Fibroblast of the conjunctiva (primary cell): ENCODE results near the gene APC.
"Not testable (repeated sequence)": the region's sequence is repeated elsewhere in the genome, so short reads cannot be mapped to it uniquely, and the experiment has no call there.

Source experiments
- DNase-seq: peaks from one replicate; pipeline ENCODE4 v3.0.0-alpha.2; 2010; ENCODE audit warnings: low read depth

Gene APC

GRCh38 chr5:112857866-112858265 lies 120.2 kb downstream of the APC start:
- DNase-seq = no peak

DNA sequence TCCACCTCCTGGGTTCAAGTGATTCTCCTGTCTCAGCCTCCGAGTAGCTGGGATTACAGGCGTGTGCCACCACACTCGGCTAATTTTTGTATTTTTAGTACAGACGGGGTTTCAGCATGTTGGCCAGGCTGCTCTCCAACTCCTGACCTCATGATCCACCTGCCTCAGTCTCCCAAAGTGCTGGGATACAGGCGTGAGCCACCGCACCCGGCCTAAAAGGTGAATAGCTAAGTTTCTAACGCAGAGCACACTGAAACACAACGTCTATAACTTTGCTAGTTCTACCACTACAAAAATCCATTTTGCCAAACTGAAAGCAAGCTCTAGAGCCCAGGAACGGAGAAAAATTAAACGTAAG lies 122.9 kb downstream of the APC start:
- not testable (repeated sequence) for DNase-seq

DNA sequence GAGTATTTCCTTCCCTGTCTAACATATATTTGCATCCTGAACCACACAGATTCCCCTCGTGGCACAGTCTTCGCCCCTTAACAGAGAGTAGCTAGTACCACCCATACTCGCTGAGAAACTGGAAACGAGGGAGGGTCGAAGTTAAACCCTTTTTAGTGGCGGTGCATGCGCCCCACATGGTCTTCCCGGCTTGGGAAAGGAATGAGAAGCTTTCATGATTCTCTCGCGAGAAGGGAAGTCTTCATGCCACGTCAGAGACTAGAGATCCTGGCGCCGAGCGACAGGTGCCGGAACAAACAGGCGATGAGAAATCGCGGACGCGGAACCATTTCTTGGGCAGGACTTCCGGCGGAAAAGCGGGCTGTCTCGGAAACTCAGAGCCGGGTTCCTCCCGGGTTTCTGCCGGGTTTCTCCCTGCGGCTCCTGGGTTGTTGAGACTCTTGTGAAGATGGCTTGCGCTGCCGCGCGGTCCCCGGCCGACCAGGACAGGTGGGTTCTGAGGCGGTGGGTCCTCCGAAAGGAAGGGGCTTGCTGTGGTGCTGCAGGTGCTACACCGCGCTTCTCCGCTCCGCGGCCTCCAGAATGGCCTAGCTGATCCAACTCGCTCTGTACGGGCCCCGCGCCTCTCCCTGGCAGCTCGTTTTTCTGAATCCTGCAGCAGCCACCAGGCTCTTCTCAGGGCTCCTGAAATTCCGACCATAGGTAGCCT lies 123.4 kb downstream of the APC start, which contains the start of gene SRP19:
Gene SRP19 (plus strand): TSS at position 359 of the 709 bp plus-strand sequence. CDS start 90 bp downstream, at position 449.
- DNase-seq = peak; percentile 94

- DNase-seq = no peak
Measured at GRCh38 chr5:112861638-112861985, 123.9 kb downstream of the APC start.

GRCh38 chr5:112862085-112862484 lies 124.4 kb downstream of the APC start:
- DNase-seq = no peak

DNA sequence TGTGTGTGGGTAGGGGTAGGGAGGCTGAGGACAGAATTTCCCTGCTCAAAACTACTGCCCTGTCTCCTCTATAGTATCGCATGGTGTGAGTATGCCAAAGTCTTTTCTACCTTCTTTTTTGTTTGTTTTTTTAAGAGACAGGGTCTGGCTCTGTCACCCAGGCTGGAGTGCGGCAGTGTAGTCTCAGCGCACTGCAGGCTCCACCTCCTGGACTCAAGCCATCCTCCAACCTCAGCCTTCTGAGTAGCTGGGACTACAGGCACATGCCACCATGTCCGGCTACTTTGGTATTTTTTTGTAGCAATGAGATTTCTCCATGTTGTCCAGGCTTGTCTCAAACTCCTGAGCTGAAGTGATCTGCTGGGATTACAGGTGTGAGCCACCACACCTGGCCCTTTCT lies 125.9 kb downstream of the APC start:
- no peak for DNase-seq

- DNase-seq = no peak
Measured at GRCh38 chr5:112865128-112865527, 127.4 kb downstream of the APC start.

DNA sequence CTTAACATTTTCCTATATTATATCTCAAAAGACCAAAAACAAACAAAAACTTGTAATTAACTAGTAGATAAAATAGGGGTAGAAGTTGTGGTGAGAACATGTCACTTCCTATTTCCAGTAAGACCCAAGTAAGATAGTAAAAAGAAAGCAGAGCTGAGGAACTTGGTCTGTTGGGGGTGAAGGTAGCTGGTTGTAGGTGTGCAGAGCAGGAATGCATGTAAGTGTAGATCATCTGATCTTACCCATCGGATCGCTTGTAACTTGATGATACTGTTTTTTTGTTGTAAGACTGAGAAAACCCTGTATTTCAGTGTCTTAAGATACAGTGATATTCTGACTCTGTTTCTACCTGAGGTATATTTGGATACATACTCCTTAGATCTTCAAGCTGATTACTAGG lies 129.1 kb downstream of the APC start:
- no peak for DNase-seq

GRCh38 chr5:112867411-112867810 lies 129.7 kb downstream of the APC start:
- DNase-seq = no peak

DNA sequence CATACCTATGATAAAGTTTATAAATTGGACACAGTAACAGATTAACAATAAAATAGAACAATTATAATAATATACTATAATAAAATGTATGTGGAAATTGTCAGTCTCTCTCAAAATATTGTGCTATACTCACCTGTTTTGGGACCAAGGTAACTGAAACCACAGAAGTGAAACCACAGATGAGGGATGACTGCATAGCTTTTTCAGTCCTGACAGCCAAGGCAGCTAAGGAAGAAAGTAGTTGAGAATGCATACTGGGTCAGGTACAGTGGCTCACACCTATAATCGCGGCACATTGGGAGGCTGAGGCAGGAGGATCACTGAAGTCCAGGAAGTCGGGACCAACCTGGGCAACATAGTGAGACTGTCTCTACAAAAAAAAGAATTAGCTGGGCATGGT lies 132.3 kb downstream of the APC start:
- DNase-seq = no peak

DNA sequence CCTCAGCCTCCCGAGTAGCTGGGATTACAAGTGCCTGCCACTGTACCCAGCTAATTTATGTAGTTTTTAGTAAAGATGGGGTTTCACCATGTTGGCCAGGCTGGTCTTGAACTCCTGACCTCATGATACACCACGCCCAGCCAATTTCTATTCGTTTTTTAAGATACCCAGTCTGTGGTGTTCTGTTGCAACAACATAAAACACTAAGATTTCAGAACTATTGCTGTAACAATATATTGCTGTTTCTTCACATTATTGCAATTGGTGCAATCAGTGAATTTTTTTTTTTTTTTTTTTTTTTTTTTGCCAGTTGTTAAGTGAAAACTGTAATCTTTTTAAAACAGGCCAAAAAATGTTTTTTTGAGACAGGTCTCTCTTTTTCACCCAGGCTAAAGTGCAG lies 133.3 kb downstream of the APC start:
- no peak for DNase-seq

DNA sequence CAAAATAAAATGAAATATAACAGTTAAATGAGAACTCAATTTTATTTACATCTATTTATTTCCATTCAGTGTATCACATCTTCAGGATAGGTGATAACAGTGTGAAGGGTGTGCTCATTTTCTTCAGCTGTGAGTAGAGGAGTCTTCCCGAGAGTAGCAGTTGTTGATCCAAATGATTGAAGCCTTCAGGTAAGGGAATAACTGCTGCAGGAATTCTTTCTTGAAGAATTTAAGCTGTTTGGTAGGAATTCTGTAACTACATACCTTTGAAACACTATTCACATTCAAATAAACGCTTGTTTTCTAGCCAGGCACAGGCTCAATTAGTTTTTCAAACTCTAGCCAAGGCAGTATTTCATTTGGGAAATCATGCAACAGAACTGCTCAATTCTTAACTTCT lies 138.7 kb downstream of the APC start:
- DNase-seq = no peak

GRCh38 chr5:112878101-112878500 lies 140.4 kb downstream of the APC start:
- no peak for DNase-seq

GRCh38 chr5:112878760-112879159 lies 141.1 kb downstream of the APC start:
- no peak for DNase-seq

DNA sequence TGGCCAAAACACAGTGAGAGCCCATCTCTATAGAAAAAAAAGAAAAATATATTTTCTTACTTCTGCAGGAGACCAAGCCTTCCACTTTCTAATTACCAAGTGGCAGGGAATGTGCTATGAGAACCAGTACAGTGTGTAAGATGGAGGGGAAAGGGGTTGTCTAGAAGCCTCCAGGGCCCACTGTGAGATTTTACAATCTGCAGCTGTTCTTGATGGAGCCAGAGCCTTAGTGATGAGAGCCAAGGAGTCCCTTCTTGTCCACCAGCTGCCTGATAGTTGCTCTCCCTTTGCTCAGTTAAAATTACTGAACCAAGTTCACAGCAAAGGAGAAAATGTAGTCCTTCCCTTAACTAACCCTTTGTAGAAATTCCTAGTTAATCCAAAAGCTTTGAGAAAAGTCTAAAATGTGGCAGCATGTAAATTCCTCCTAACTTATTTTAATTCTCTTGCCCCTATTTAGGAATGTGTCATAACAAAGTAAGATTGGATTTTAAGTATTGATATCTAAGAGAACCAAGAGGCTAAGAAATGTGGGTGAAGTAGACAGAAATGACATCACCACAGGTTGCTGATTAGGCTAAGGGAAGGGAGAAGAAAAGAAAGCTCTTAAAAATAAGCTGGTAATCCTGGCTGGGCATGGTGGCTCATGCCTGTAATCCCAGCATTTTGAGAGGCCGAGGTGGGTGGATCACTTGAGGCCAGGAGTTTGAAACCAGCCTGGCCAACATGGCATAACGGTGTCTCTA lies 142.7 kb downstream of the APC start:
- no peak for DNase-seq

DNA sequence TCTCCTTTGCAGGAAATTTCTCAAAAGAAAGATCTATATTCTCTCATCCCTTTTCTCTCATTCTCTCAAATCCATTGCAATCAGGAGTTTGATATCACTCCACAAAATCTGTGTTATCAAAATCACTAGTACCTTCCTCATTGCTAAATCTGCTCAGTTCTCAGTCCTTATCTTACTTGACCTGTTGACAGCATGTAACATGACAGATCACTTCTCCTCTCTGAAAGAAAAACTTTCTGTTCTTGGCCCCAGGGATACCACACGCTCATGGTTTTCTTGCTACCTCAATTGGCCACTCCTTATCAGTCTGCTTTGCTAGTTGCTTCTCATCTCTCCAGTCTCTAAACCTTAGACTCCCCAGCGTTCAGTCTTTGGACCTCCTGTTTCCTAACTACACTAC lies 145.5 kb downstream of the APC start:
- DNase-seq = no peak

- DNase-seq = no peak
Measured at GRCh38 chr5:112885001-112885400, 147.3 kb downstream of the APC start.

DNA sequence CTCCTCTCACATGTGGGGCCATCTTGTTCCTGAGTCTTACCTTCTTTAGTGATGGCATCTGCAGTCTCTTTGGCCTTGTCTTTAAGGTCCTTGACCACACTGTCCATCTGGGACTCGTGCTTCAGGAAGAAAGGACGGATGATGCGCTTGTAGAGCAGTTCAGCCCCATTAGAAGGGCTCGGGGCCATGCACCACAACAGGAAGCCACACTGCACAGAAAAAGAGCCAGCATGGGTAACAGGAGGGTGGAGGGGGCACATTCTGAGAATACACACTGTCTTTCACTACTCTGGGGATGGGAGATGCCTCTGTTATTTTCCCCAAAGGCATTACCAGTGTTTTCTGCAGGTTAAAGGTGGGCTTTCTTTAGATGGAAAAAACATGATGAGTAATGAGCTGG lies 149.3 kb downstream of the APC start:
- no peak for DNase-seq

DNA sequence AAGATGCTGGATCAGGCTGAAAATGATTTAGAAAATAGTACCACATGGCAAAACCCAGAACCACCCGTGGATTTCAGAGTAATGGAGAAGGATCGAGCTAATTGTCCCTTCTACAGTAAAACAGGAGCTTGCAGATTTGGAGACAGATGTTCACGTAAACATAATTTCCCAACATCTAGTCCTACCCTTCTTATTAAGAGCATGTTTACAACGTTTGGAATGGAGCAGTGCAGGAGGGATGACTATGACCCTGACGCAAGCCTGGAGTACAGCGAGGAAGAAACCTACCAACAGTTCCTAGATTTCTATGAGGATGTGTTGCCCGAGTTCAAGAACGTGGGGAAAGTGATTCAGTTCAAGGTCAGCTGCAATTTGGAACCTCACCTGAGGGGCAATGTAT lies 154.4 kb downstream of the APC start:
- DNase-seq = not testable (repeated sequence)

DNA sequence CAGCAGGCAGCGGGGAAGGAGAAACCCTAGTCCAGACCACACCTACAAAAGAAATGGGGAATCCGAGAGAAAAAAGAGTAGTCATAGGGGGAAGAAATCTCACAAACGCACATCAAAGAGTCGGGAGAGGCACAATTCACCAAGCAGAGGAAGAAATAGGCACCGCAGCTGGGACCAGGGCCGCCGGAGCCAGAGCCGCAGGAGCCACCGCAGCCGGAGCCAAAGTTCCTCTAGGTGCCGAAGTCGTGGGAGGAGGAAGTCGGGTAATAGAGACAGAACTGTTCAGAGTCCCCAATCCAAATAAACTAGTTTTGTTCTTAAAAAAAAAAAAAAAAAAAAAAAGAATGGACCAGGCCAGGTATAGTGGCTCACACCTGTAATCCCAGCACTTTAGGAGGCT lies 155.1 kb downstream of the APC start:
- DNase-seq = no peak

- DNase-seq = no peak
Measured at GRCh38 chr5:112895682-112896081, 158.0 kb downstream of the APC start.
